Measurements from ENCODE around the gene NPPB. TPM values are rescaled to one million over a fixed set of nuclear protein-coding genes. Genes with fewer than 3 reads are reported as not detected.

The NPPB gene
- total and polyA plus RNA-seq, 9 of the 15 experiments (the other 6 are each of a cell fraction or from before 2014, with no cell fraction given) = not detected

- peak; percentile 99 for TF ChIP-seq FOXO4 (CRISPR knock-in tag; IDR thresholded peaks at IDR 0.05)
- TF ChIP-seq ZNF589 (CRISPR knock-in tag; IDR thresholded peaks at IDR 0.05; ENCODE audit: low read depth) = peak; percentile 94
- peak; percentile 100 for TF ChIP-seq POLR2AphosphoS2 (IDR thresholded peaks at IDR 0.05; ENCODE audit: low read length)
- TF ChIP-seq BCOR (IDR thresholded peaks at IDR 0.05) = peak; percentile 68; the same call in 1 of the 2 replicates
- peak; percentile 81 for TF ChIP-seq EP400 (IDR thresholded peaks at IDR 0.05)
- TF ChIP-seq SAFB (IDR thresholded peaks at IDR 0.05; ENCODE audit: borderline replicate concordance, low read depth, low read length) = no peak
- TF ChIP-seq NFE2 (IDR thresholded peaks at IDR 0.05; ENCODE audit: low read depth) = peak; percentile 34; the same call in 1 of the 2 replicates
- peak; percentile 100 for TF ChIP-seq SNAPC5 (CRISPR knock-in tag; IDR thresholded peaks at IDR 0.05)
- TF ChIP-seq ZNF444 (CRISPR knock-in tag; IDR thresholded peaks at IDR 0.05) = peak; percentile 96
- peak; percentile 98 for TF ChIP-seq ZNF77 (CRISPR knock-in tag; IDR thresholded peaks at IDR 0.05)
- TF ChIP-seq ETS2 (tag; IDR thresholded peaks at IDR 0.05; ENCODE audit: borderline replicate concordance, poor library complexity, severe bottlenecking) = no peak
- peak; percentile 99 for TF ChIP-seq CAMTA2 (CRISPR knock-in tag; conservative IDR thresholded peaks at IDR 0.05)
- peak; percentile 81; the same call in 1 of the 2 replicates for TF ChIP-seq ZBTB1 (CRISPR knock-in tag; IDR thresholded peaks at IDR 0.05; ENCODE audit: borderline replicate concordance, low read depth)
- peak; percentile 96 for TF ChIP-seq PHF21A (IDR thresholded peaks at IDR 0.05; ENCODE audit: borderline replicate concordance, low read depth)
- no peak for TF ChIP-seq SAP30 (IDR thresholded peaks at IDR 0.05; ENCODE audit: borderline replicate concordance, insufficient read depth, low read depth, low read length, poor library complexity, severe bottlenecking)
- TF ChIP-seq ZNF184 (CRISPR knock-in tag; IDR thresholded peaks at IDR 0.05) = no peak
- TF ChIP-seq ZNF766 (CRISPR knock-in tag; conservative IDR thresholded peaks at IDR 0.05) = peak; percentile 83; the same call in 1 of the 2 replicates
- peak; percentile 99 for TF ChIP-seq KHSRP (IDR thresholded peaks at IDR 0.05)
- no peak for TF ChIP-seq PURB (CRISPR knock-in tag; IDR thresholded peaks at IDR 0.05; ENCODE audit: low read depth)
- TF ChIP-seq RB1 (IDR thresholded peaks at IDR 0.05; ENCODE audit: low read depth) = no peak; the same call in 1 of the 2 replicates
- TF ChIP-seq MED1 (CRISPR knock-in tag; IDR thresholded peaks at IDR 0.05; ENCODE audit: borderline replicate concordance) = peak; percentile 99
- peak; percentile 97 to 98 for TF ChIP-seq MLLT1 (IDR thresholded peaks at IDR 0.05)
- TF ChIP-seq PPARD (CRISPR knock-in tag; IDR thresholded peaks at IDR 0.05) = no peak; the same call in 1 of the 2 replicates
- TF ChIP-seq U2AF1 (optimal IDR thresholded peaks at IDR 0.05; ENCODE audit: low read depth, low read length) = peak; percentile 60
- TF ChIP-seq NR2F6 (CRISPR knock-in tag; IDR thresholded peaks at IDR 0.05) = peak; percentile 99
- TF ChIP-seq ASH1L (IDR thresholded peaks at IDR 0.05; ENCODE audit: borderline replicate concordance, low read depth, partially characterized antibody) = peak; percentile 86
These were observed 49.4 kb upstream of the NPPB start (continued) for GRCh38 chr1:11908095-11908675.

Data from K562 (cell line).